HepG2 (cell line): ENCODE measurements around the gene SEMA3F. TPM values are rescaled to one million over a fixed set of nuclear protein-coding genes. Genes with fewer than 3 reads are reported as not detected.

ENCODE experiments used
- ARNTL ChIP-seq: sonication (generic); formaldehyde crosslinking; IDR thresholded peaks from 2 replicates; pipeline ENCODE4 v1.4.0; 2020; ENCODE audit warnings: mild to moderate bottlenecking, missing genetic modification reagents
- HNRNPLL ChIP-seq: fragments of 200-400 bp; formaldehyde crosslinking; IDR thresholded peaks from 2 replicates; pipeline ENCODE4 v1.6.1; 2017; ENCODE audit warnings: mild to moderate bottlenecking, low read depth, low read length; ENCODE audit not compliant: poor library complexity, severe bottlenecking
- ISL2 ChIP-seq: sonication (generic); formaldehyde crosslinking; IDR thresholded peaks from 2 replicates; pipeline ENCODE4 v1.5.0; 2020; ENCODE audit warnings: missing genetic modification reagents
- NBN ChIP-seq: fragments of 450-650 bp; conservative IDR thresholded peaks from 2 replicates; pipeline ENCODE4 v1.6.1; 2017
- RCOR2 ChIP-seq: IDR thresholded peaks from 2 replicates; pipeline ENCODE4 v1.6.1; 2016; ENCODE audit warnings: missing biosample characterization, missing genetic modification reagents
- SMAD1 ChIP-seq: sonication (generic); formaldehyde crosslinking; IDR thresholded peaks from 2 replicates; pipeline ENCODE4 v1.4.0; 2020; ENCODE audit warnings: missing genetic modification reagents, low read depth, mild to moderate bottlenecking, borderline replicate concordance
- SYNCRIP ChIP-seq: fragments of 200-400 bp; formaldehyde crosslinking; IDR thresholded peaks from 2 replicates; pipeline ENCODE4 v1.6.1; 2018; ENCODE audit warnings: mild to moderate bottlenecking, low read depth, low read length; ENCODE audit not compliant: insufficient read depth
- TAF15 ChIP-seq: fragments of 200-400 bp; formaldehyde crosslinking; IDR thresholded peaks from one replicate; pipeline ENCODE4 v1.6.1; 2018; ENCODE audit warnings: mild to moderate bottlenecking, low read depth, low read length; ENCODE audit not compliant: poor library complexity, severe bottlenecking
- TBX3 ChIP-seq: fragments of 450-650 bp; IDR thresholded peaks from 2 replicates; pipeline ENCODE4 v1.6.1; 2017; ENCODE audit warnings: antibody characterized with exemption, mild to moderate bottlenecking, inconsistent platforms, borderline replicate concordance
- ZFP36L1 ChIP-seq: sonication (generic); formaldehyde crosslinking; IDR thresholded peaks from 2 replicates; pipeline ENCODE4 v1.8.0; 2022; ENCODE audit warnings: mild to moderate bottlenecking, missing genetic modification reagents, moderate library complexity
- ZFX ChIP-seq: sonication (generic); formaldehyde crosslinking; IDR thresholded peaks from 2 replicates; pipeline ENCODE4 v1.4.0; 2020; ENCODE audit warnings: mild to moderate bottlenecking, low read depth, missing genetic modification reagents, moderate library complexity
- ZNF205 ChIP-seq: IDR thresholded peaks from 2 replicates; pipeline ENCODE4 v1.6.1; 2018; ENCODE audit warnings: missing biosample characterization, missing genetic modification reagents
- ZNF224 ChIP-seq: sonication (generic); formaldehyde crosslinking; IDR thresholded peaks from 2 replicates; pipeline ENCODE4 v1.5.0; 2020; ENCODE audit warnings: mild to moderate bottlenecking, missing genetic modification reagents
- ZNF335 ChIP-seq: sonication (generic); formaldehyde crosslinking; IDR thresholded peaks from 2 replicates; pipeline ENCODE4 v1.4.0; 2020; ENCODE audit warnings: missing genetic modification reagents
- ZNF496 ChIP-seq: sonication (generic); formaldehyde crosslinking; IDR thresholded peaks from 2 replicates; pipeline ENCODE4 v1.8.1; 2023; ENCODE audit warnings: mild to moderate bottlenecking, moderate library complexity, missing genetic modification reagents; ENCODE audit not compliant: insufficient replicate concordance
- ZNF530 ChIP-seq: sonication (generic); formaldehyde crosslinking; IDR thresholded peaks from 2 replicates; pipeline ENCODE4 v1.5.0; 2020; ENCODE audit warnings: low read depth, mild to moderate bottlenecking, missing genetic modification reagents
- polyA plus RNA-seq, 8 experiments: library from polyadenylated mRNA; depleted of rRNA in 3 of 8; stranded (reverse) in 7 of 8; unstranded in 1 of 8; fragments of >200 nt; fragmentation: Illumina TruSeq in 4 of 8; extraction: Trizol in 4 of 8; gene quantifications; 2 replicates each; pipeline versions ENCODE4 v1.2.1 to v1.2.3, GENCODE V29; 2011 to 2016; ENCODE audit warnings: low read depth in 4 of 8, missing spikeins in 1 of 8, mixed read lengths in 1 of 8; ENCODE audit not compliant: insufficient read depth in 1 of 8
- total RNA-seq, 5 experiments: library from RNA; depleted of rRNA; stranded (reverse); fragments of >200 nt; fragmentation: Illumina TruSeq; extraction: Trizol; gene quantifications; 2 replicates each; pipeline ENCODE4 v1.2.3, GENCODE V29; 2016; ENCODE audit warnings: low read depth in 1 of 5
- TF ChIP-seq, protein P1 (sequence below): sonication (generic); formaldehyde crosslinking; IDR thresholded peaks from 2 replicates; pipeline ENCODE4 v1.9.0; 2021; ENCODE audit warnings: missing genetic modification reagents, borderline replicate concordance
- TF ChIP-seq, protein P2 (sequence below): IDR thresholded peaks from 2 replicates; pipeline ENCODE4 v1.6.1; 2016; ENCODE audit warnings: missing genetic modification reagents, missing compliant biosample characterization
- TF ChIP-seq, protein P3 (sequence below): sonication (generic); formaldehyde crosslinking; IDR thresholded peaks from 2 replicates; pipeline ENCODE4 v1.4.0; 2020; ENCODE audit warnings: missing genetic modification reagents
- TF ChIP-seq, protein P4 (sequence below): sonication (generic); formaldehyde crosslinking; IDR thresholded peaks from 2 replicates; pipeline ENCODE4 v1.4.0; 2020; ENCODE audit warnings: mild to moderate bottlenecking, missing genetic modification reagents
- TF ChIP-seq, protein P5 (sequence below): sonication (generic); formaldehyde crosslinking; IDR thresholded peaks from 2 replicates; pipeline ENCODE4 v1.4.0; 2020; ENCODE audit warnings: missing genetic modification reagents

SEMA3F gene
- total and polyA plus RNA-seq, 2 of the 13 experiments (the other 11 are each of a cell fraction or from before 2014, with no cell fraction given), result 7.6 to 17.2 TPM

DNA sequence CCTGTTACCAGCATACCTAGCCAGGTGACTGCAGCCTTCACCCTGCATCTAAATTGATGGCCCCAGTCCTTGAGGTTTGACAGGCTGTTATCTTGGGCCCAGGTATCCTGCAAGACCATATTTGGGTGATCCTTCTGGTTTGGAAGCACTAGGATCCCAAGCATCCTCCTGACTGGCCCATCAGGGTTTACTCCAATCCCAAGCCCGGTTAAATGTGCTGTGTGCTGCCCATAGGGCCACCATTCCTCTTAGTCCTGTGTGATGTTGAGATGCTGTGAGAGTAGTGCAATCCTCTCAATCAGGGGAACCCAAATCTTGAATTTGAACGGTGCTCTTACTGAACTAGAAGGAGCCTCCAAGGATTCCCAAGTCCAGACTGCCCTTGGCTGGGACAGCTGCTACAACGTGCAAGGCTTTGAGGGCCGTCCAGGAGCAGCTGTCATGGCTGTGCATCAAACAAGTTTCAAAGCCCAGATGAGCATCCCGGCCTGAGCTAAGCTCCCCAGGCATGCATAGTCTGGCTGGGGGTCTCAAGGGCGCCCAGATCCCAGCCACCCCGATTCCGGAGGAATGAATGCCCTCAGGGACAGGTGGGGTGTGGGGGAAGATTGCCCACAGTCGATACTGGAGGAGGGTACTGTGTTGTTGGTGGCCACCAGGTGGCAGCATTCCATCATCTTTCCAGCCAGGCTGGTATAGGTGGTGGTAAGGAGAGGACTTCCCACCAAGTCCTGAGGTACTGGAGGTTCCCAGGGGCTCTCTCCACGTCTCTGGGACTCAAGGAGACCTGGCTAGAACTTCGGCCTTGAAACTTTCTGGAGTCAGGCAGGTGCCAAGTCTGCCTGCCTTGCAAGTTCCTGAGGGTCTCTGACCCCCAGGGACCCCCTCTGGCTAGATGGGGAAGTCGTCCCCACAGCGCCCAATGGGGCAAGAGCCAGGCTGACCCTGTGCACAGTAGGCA, 33.8 kb upstream of the SEMA3F start (continued):
- no peak for TF ChIP-seq HNRNPLL
- TF ChIP-seq, protein P1, sequence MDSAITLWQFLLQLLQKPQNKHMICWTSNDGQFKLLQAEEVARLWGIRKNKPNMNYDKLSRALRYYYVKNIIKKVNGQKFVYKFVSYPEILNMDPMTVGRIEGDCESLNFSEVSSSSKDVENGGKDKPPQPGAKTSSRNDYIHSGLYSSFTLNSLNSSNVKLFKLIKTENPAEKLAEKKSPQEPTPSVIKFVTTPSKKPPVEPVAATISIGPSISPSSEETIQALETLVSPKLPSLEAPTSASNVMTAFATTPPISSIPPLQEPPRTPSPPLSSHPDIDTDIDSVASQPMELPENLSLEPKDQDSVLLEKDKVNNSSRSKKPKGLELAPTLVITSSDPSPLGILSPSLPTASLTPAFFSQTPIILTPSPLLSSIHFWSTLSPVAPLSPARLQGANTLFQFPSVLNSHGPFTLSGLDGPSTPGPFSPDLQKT (CRISPR knock-in tag), result no peak
- no peak for TF ChIP-seq NBN
- 0 out of 2 replicates have a peak, but pooled peaks have one; percentile 30 for TF ChIP-seq ZNF205 (CRISPR knock-in tag)
- TF ChIP-seq, protein P2, sequence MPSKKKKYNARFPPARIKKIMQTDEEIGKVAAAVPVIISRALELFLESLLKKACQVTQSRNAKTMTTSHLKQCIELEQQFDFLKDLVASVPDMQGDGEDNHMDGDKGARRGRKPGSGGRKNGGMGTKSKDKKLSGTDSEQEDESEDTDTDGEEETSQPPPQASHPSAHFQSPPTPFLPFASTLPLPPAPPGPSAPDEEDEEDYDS (CRISPR knock-in tag), result no peak
- TF ChIP-seq, protein P3, sequence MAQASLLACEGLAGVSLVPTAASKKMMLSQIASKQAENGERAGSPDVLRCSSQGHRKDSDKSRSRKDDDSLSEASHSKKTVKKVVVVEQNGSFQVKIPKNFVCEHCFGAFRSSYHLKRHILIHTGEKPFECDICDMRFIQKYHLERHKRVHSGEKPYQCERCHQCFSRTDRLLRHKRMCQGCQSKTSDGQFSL (CRISPR knock-in tag), result no peak
- no peak for TF ChIP-seq ZNF224
- no peak for TF ChIP-seq SMAD1 (CRISPR knock-in tag)
- no peak for TF ChIP-seq RCOR2 (CRISPR knock-in tag)
- no peak for TF ChIP-seq TBX3
- TF ChIP-seq ZNF496 (CRISPR knock-in tag), result no peak
- no peak for TF ChIP-seq SYNCRIP
- TF ChIP-seq, protein P4, sequence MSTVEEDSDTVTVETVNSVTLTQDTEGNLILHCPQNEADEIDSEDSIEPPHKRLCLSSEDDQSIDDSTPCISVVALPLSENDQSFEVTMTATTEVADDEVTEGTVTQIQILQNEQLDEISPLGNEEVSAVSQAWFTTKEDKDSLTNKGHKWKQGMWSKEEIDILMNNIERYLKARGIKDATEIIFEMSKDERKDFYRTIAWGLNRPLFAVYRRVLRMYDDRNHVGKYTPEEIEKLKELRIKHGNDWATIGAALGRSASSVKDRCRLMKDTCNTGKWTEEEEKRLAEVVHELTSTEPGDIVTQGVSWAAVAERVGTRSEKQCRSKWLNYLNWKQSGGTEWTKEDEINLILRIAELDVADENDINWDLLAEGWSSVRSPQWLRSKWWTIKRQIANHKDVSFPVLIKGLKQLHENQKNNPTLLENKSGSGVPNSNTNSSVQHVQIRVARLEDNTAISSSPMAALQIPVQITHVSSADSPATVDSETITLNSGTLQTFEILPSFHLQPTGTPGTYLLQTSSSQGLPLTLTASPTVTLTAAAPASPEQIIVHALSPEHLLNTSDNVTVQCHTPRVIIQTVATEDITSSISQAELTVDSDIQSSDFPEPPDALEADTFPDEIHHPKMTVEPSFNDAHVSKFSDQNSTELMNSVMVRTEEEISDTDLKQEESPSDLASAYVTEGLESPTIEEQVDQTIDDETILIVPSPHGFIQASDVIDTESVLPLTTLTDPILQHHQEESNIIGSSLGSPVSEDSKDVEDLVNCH (CRISPR knock-in tag), result no peak
- TF ChIP-seq ZFX, result no peak; the same call in 1 of the 2 replicates
- no peak for TF ChIP-seq TAF15
- TF ChIP-seq ZNF335 (CRISPR knock-in tag), result no peak
- TF ChIP-seq, protein P5, sequence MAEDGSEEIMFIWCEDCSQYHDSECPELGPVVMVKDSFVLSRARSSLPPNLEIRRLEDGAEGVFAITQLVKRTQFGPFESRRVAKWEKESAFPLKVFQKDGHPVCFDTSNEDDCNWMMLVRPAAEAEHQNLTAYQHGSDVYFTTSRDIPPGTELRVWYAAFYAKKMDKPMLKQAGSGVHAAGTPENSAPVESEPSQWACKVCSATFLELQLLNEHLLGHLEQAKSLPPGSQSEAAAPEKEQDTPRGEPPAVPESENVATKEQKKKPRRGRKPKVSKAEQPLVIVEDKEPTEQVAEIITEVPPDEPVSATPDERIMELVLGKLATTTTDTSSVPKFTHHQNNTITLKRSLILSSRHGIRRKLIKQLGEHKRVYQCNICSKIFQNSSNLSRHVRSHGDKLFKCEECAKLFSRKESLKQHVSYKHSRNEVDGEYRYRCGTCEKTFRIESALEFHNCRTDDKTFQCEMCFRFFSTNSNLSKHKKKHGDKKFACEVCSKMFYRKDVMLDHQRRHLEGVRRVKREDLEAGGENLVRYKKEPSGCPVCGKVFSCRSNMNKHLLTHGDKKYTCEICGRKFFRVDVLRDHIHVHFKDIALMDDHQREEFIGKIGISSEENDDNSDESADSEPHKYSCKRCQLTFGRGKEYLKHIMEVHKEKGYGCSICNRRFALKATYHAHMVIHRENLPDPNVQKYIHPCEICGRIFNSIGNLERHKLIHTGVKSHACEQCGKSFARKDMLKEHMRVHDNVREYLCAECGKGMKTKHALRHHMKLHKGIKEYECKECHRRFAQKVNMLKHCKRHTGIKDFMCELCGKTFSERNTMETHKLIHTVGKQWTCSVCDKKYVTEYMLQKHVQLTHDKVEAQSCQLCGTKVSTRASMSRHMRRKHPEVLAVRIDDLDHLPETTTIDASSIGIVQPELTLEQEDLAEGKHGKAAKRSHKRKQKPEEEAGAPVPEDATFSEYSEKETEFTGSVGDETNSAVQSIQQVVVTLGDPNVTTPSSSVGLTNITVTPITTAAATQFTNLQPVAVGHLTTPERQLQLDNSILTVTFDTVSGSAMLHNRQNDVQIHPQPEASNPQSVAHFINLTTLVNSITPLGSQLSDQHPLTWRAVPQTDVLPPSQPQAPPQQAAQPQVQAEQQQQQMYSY (CRISPR knock-in tag), result no peak
- no peak for TF ChIP-seq ZNF530 (CRISPR knock-in tag)
- TF ChIP-seq ISL2 (CRISPR knock-in tag), result no peak
- no peak for TF ChIP-seq ARNTL
- no peak for TF ChIP-seq ZFP36L1
